ENCODE measurements around the gene KRT6C. TPM values are rescaled to one million over a fixed set of nuclear protein-coding genes. Genes with fewer than 3 reads are reported as not detected.

Gene KRT6C
- total and polyA plus RNA-seq, 2 experiments from 2014 or later, result not detected

DNA sequence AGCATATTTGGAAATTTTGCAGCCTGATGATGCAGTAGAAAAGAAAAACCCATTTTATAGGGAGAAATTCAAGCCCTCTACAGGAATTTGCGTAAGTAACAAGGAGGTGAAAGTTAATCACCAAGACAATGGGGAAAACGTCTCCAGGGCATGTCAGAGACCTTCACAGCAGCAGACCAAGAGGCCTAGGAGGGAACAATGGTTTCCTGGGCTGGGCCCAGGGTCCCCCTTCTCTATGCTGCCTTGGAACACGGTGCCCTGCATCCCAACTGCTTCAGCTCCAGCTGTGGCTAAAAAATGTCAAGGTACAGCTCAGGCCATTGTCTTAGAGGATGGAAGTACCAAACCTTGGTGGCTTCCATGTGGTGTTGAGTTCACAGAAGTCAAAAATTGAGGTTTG, 6.5 kb upstream of the KRT6C start:
- H3K36me3 ChIP-seq, result no peaks in the 10 kb centered on the region
- no peak overlapping the region for H3K27ac ChIP-seq
- H3K9me3 ChIP-seq (ENCODE audit: low read depth), result no peaks in the 10 kb centered on the region
- DNase-seq (ENCODE audit: low read depth in 1 of 2, low spot score in 1 of 2), result no peak
- no peaks in the 10 kb centered on the region for H3K27me3 ChIP-seq
- H3K4me3 ChIP-seq, result no peak overlapping the region
- TF ChIP-seq, protein P1, sequence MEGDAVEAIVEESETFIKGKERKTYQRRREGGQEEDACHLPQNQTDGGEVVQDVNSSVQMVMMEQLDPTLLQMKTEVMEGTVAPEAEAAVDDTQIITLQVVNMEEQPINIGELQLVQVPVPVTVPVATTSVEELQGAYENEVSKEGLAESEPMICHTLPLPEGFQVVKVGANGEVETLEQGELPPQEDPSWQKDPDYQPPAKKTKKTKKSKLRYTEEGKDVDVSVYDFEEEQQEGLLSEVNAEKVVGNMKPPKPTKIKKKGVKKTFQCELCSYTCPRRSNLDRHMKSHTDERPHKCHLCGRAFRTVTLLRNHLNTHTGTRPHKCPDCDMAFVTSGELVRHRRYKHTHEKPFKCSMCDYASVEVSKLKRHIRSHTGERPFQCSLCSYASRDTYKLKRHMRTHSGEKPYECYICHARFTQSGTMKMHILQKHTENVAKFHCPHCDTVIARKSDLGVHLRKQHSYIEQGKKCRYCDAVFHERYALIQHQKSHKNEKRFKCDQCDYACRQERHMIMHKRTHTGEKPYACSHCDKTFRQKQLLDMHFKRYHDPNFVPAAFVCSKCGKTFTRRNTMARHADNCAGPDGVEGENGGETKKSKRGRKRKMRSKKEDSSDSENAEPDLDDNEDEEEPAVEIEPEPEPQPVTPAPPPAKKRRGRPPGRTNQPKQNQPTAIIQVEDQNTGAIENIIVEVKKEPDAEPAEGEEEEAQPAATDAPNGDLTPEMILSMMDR (IDR thresholded peaks at IDR 0.05; ENCODE audit: low read depth, low read length), result no peak
- no peaks in the 10 kb centered on the region for H3K4me1 ChIP-seq (ENCODE audit: low read depth)

- TF ChIP-seq, protein P1 (IDR thresholded peaks at IDR 0.05; ENCODE audit: low read depth, low read length), result no peak
- H3K9me3 ChIP-seq (ENCODE audit: low read depth), result no peaks in the 10 kb centered on the region
- no peak for DNase-seq (ENCODE audit: low read depth in 1 of 2, low spot score in 1 of 2)
- no peaks in the 10 kb centered on the region for H3K27me3 ChIP-seq
- no peaks in the 10 kb centered on the region for H3K36me3 ChIP-seq
- H3K27ac ChIP-seq, result no peak overlapping the region
- no peak overlapping the region for H3K4me3 ChIP-seq
- no peaks in the 10 kb centered on the region for H3K4me1 ChIP-seq (ENCODE audit: low read depth)
Observed at GRCh38 chr12:52477651-52478050, 4.0 kb upstream of the KRT6C start.

DNA sequence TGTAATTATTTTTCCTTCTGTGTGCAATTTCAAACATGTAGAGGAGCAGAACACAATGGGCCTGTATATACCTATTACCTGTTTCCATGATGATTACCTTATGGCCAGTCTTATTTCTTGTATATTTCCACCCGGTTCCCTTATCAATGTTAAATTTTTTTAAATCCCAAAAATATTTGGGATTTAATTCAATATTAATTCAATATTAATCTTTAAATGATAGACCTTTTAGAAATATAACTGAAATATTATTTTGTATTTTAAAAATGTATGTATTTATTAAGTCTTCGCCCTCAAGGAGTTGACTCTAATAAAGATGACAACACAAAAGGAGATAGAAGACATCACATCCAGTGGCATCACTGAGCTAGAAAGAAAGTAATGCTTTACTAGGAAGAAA, 607 bp upstream of the KRT6C start:
- H3K4me1 ChIP-seq (ENCODE audit: low read depth), result no peaks in the 10 kb centered on the region
- TF ChIP-seq, protein P1 (IDR thresholded peaks at IDR 0.05; ENCODE audit: low read depth, low read length), result no peak
- H3K27ac ChIP-seq, result no peak overlapping the region
- no peak for DNase-seq (ENCODE audit: low read depth in 1 of 2, low spot score in 1 of 2)
- H3K4me3 ChIP-seq, result no peak overlapping the region
- no peaks in the 10 kb centered on the region for H3K9me3 ChIP-seq (ENCODE audit: low read depth)
- H3K36me3 ChIP-seq, result no peaks in the 10 kb centered on the region
- H3K27me3 ChIP-seq, result no peaks in the 10 kb centered on the region

DNA sequence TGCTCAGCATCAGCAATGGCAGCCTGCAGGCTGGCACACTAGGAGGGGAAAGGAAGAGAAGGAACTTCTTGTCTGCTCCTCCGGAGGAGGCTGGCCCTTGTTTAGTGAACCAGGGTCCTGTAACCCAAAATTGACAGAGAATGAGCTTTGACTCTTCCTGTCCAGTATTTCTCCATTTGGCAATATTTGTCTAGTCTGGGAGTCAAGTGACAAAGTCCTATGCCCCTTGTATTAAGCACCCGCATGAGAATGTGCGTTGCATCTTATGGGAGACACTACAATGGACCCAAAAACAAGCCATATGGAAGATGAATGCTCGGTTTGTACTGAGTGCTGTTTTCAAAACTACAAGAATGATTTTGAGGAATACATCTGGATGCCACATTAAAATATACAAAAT, 3.8 kb downstream of the KRT6C start:
- no peak for DNase-seq (ENCODE audit: low read depth in 1 of 2, low spot score in 1 of 2)
- Histone ChIP-seq H3K27me3 (no peaks in the 10 kb centered on the region), H3K9me3 (ENCODE audit: low read depth) (no peaks in the 10 kb centered on the region), H3K4me1 (ENCODE audit: low read depth) (no peaks in the 10 kb centered on the region), H3K27ac (no peak overlapping the region), H3K4me3 (no peak overlapping the region), H3K36me3 (no peaks in the 10 kb centered on the region)
- TF ChIP-seq, protein P1 (IDR thresholded peaks at IDR 0.05; ENCODE audit: low read depth, low read length), result no peak

- TF ChIP-seq, protein P1 (IDR thresholded peaks at IDR 0.05; ENCODE audit: low read depth, low read length), result no peak
- no peak overlapping the region for H3K27ac ChIP-seq
- no peaks in the 10 kb centered on the region for H3K9me3 ChIP-seq (ENCODE audit: low read depth)
- H3K4me3 ChIP-seq, result no peak overlapping the region
- no peaks in the 10 kb centered on the region for H3K4me1 ChIP-seq (ENCODE audit: low read depth)
- no peak for DNase-seq (ENCODE audit: low read depth in 1 of 2, low spot score in 1 of 2)
- no peaks in the 10 kb centered on the region for H3K36me3 ChIP-seq
- peaks cover 11% of the 10 kb centered on the region for H3K27me3 ChIP-seq
Observed at GRCh38 chr12:52464897-52465296, 8.7 kb downstream of the KRT6C start.

DNA sequence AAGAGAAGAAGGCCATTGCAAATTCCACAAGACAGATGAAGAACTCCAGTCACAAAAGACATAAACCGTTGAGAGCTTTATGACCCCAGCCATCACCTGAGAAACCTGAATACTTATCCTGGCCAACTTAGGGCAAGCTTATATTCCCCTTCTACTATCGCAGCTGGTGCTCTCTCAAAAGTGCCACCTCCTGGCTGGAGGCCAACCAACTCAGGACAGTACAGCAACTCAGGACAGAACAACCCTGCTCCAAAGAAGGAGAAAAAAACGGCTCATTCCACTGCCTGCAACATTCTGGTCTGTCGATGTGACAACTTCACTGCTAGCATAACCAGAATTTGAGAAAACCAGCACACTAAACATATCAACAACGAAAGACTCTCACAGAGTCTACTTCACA, 11.9 kb downstream of the KRT6C start:
- TF ChIP-seq, protein P1 (IDR thresholded peaks at IDR 0.05; ENCODE audit: low read depth, low read length), result no peak
- H3K4me1 ChIP-seq (ENCODE audit: low read depth), result no peaks in the 10 kb centered on the region
- H3K27ac ChIP-seq, result no peak overlapping the region
- no peaks in the 10 kb centered on the region for H3K36me3 ChIP-seq
- DNase-seq (ENCODE audit: low read depth in 1 of 2, low spot score in 1 of 2), result no peak
- no peak overlapping the region for H3K4me3 ChIP-seq
- no peaks in the 10 kb centered on the region for H3K9me3 ChIP-seq (ENCODE audit: low read depth)
- peaks cover 13% of the 10 kb centered on the region for H3K27me3 ChIP-seq
